Left lung (tissue), 10 donors: ENCODE measurements around the gene TMEM247. TPM values are rescaled to one million over a fixed set of nuclear protein-coding genes. Genes with fewer than 3 reads are reported as not detected.

Experiments used
- ATAC-seq: fragments of 200-7000 bp; cut with Tn5 transposase; one replicate; pipeline ENCODE4 v1.9.1; 2020; ENCODE audit warnings: moderate library complexity
- DNase-seq, 4 donors: peaks; one replicate each; pipeline ENCODE4 v3.0.0-alpha.2; 2013 to 2020
- H3K27ac ChIP-seq, 2 donors: fragments of 200-600 bp; sonication (generic) in 1 of 2; one replicate each; pipeline versions ENCODE4 v1.5.0 to v1.8.0; 2020 to 2021
- H3K27me3 ChIP-seq, 2 donors: fragments of 200-600 bp; sonication (generic) in 1 of 2; one replicate each; pipeline versions ENCODE4 v1.5.0 to v1.8.0; 2020 to 2021
- H3K36me3 ChIP-seq, 2 donors: fragments of 200-600 bp; sonication (generic) in 1 of 2; one replicate each; pipeline versions ENCODE4 v1.5.0 to v1.8.0; 2020 to 2021
- H3K4me1 ChIP-seq, 2 donors: fragments of 200-600 bp; one replicate each; pipeline ENCODE4 v1.8.0; 2021
- H3K4me3 ChIP-seq, 2 donors: fragments of 200-600 bp; sonication (generic) in 1 of 2; one replicate each; pipeline versions ENCODE4 v1.5.0 to v1.8.0; 2020 to 2021; ENCODE audit warnings: mild to moderate bottlenecking in 1 of 2
- H3K9me3 ChIP-seq, 2 donors: fragments of 200-600 bp; sonication (generic) in 1 of 2; one replicate each; pipeline versions ENCODE4 v1.5.0 to v1.8.0; 2020 to 2021
- intact Hi-C, 2 donors: fragments of 100-400 bp; cut with DNase I; formaldehyde crosslinking; loops; one replicate each; pipeline versions ENCODE4 v1.11.2 to v1.14.2; 2022
- polyA plus RNA-seq, 6 donors: library from polyadenylated mRNA; unstranded; fragments of 120-200 nt; gene quantifications; one replicate each; pipeline ENCODE4 v1.2.1, GENCODE V29; 2013; ENCODE audit not compliant: insufficient read length in 6 of 6
- total RNA-seq, 2 donors: library from RNA; stranded (reverse); fragmentation: NEBNext Ultra II Directional; extraction: Animal tissue kit (Norgen Biotek cat#: 25700); gene quantifications; one replicate each; pipeline ENCODE4 v1.2.1, GENCODE V29; 2021
- TF ChIP-seq, protein P1 (sequence below), 2 donors: fragments of 200-600 bp; sonication (generic) in 1 of 2; IDR thresholded peaks; one replicate each; pipeline versions ENCODE4 v1.5.0 to v1.8.0; 2021; ENCODE audit warnings: antibody characterized with exemption in 2 of 2
- donor health status: DM: no; HTN: yes; CAD: no.
- donor health status: DM: no; HTN: no; CAD: no.

TMEM247 gene
- total and polyA plus RNA-seq, 8 donors = not detected

DNA sequence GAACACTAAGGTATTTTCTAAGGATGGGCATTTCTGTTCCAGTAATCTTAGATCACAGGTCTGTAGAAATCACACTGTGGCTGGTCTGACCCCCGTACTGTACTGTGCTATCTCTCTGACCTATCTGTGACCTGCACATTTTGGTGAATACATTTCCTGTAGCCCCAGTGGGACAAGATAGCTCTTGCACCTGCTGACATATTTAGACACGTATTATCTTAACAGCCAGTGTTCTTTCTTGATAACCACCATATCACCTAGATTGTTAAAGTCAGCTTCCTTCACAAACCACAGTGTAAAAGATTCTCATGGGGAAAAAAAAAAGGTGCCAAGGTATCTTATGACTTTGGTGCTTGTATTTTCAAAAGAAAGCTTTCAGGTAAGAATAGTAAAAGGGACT, 39.8 kb upstream of the TMEM247 start:
- H3K4me1 ChIP-seq = no peaks in the 10 kb centered on the region
- intact Hi-C loops = no loop called here
- no peak overlapping the region for H3K27ac ChIP-seq
- TF ChIP-seq, protein P1, sequence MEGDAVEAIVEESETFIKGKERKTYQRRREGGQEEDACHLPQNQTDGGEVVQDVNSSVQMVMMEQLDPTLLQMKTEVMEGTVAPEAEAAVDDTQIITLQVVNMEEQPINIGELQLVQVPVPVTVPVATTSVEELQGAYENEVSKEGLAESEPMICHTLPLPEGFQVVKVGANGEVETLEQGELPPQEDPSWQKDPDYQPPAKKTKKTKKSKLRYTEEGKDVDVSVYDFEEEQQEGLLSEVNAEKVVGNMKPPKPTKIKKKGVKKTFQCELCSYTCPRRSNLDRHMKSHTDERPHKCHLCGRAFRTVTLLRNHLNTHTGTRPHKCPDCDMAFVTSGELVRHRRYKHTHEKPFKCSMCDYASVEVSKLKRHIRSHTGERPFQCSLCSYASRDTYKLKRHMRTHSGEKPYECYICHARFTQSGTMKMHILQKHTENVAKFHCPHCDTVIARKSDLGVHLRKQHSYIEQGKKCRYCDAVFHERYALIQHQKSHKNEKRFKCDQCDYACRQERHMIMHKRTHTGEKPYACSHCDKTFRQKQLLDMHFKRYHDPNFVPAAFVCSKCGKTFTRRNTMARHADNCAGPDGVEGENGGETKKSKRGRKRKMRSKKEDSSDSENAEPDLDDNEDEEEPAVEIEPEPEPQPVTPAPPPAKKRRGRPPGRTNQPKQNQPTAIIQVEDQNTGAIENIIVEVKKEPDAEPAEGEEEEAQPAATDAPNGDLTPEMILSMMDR (IDR thresholded peaks at IDR 0.05) = no peak
- no peak overlapping the region for H3K4me3 ChIP-seq
- no peaks in the 10 kb centered on the region for H3K36me3 ChIP-seq
- ATAC-seq = no peak
- H3K27me3 ChIP-seq = no peaks in the 10 kb centered on the region
- no peaks in the 10 kb centered on the region for H3K9me3 ChIP-seq
- DNase-seq = no peak

DNA sequence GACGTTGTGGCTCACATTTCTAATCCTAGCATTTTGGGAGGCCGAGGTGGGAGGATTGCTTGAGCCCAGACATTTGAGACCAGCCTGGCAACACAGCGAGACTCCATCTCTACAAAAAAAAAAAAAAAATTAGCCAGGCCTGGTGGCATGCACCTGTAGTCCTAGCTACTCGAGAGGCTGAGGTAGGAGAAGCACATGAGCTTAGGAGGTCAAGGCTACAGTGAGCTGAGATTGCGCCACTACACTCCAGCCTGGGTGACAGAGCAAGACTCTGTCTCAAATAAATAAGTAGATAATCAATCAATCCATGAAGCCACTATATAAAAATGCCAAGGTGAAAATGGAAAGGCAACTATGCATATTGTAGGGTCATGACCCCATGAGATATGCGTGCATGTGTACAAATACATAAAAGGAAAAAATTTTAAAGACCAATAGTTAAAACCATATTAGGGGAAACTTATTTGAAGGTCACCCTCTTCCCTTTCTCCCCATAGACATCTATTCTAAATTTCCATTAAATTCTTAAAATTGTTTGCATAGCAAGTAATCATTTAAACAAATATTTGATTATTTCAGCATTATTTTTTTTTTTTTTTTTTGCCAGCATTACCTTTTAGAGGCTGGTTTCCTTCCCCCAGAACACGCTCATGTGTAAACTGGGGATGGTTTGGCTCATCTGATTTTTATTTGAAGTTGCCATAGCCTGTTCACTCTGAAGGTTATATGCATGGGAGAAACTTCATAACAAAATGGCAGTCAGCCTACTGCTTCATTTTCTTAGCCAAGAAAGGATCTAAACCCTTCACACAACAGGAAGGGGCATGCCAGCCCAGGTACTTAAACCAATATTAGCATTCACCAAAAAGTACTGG, 37.3 kb upstream of the TMEM247 start:
- H3K9me3 ChIP-seq = peaks cover 0 to 8% of the 10 kb centered on the region in 2 donors
- no peaks in the 10 kb centered on the region for H3K27me3 ChIP-seq
- no peak for DNase-seq
- intact Hi-C loops = no loop called here
- TF ChIP-seq, protein P1 (IDR thresholded peaks at IDR 0.05) = no peak
- no peak overlapping the region for H3K27ac ChIP-seq
- H3K4me1 ChIP-seq = no peaks in the 10 kb centered on the region
- no peak for ATAC-seq
- no peaks in the 10 kb centered on the region for H3K36me3 ChIP-seq
- H3K4me3 ChIP-seq = no peak overlapping the region

DNA sequence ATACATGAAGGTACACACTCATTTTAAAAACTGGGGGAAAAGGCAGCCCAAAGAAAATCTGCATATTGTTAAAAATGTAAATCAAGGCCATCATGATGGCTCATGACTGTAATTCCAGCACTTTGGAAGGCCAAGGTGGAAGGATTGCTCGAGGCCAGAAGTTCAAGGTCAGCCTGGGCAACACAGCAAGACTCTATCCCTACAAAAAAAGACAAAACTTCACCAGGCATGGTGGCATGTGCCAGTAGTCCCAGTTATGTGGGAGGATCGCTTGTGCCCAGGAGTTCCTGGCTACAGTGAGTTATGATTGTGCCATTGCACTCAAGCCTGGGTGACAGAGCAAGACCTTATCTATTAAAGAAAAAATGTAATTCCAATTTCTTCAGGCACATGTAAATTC, 34.6 kb upstream of the TMEM247 start:
- ATAC-seq (no peak), DNase-seq (no peak)
- TF ChIP-seq, protein P1 (IDR thresholded peaks at IDR 0.05) = no peak
- no peak overlapping the region for H3K27ac ChIP-seq
- H3K4me1 ChIP-seq = no peaks in the 10 kb centered on the region
- intact Hi-C loops = no loop called here
- peaks cover 0 to 8% of the 10 kb centered on the region in 2 donors for H3K9me3 ChIP-seq
- H3K36me3 ChIP-seq = no peaks in the 10 kb centered on the region
- no peaks in the 10 kb centered on the region for H3K27me3 ChIP-seq
- H3K4me3 ChIP-seq = no peak overlapping the region

DNA sequence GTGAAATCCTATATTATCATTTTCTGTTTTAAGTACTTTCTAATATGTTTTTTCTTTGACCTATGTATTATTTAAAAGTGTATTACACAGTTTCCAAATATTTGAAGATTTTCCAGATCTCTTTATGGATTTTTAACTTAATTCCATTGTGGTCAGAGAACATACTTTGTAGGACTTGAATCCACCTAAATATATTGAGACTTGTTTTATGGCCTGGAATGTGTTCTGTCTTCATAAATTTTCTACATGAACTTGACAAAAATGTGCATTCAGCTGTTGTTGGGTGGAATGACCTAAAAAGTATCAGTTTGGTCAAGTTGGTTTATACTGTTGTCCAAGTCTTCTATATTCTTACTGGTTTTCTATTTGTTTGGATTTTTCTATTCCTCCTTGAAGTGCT, 33.8 kb upstream of the TMEM247 start:
- H3K9me3 ChIP-seq = peaks cover 0 to 8% of the 10 kb centered on the region in 2 donors
- TF ChIP-seq, protein P1 (IDR thresholded peaks at IDR 0.05) = no peak
- intact Hi-C loops = no loop called here
- no peaks in the 10 kb centered on the region for H3K36me3 ChIP-seq
- no peaks in the 10 kb centered on the region for H3K4me1 ChIP-seq
- H3K27me3 ChIP-seq = no peaks in the 10 kb centered on the region
- H3K4me3 ChIP-seq = no peak overlapping the region
- no peak for DNase-seq
- ATAC-seq = no peak
- H3K27ac ChIP-seq = no peak overlapping the region

DNA sequence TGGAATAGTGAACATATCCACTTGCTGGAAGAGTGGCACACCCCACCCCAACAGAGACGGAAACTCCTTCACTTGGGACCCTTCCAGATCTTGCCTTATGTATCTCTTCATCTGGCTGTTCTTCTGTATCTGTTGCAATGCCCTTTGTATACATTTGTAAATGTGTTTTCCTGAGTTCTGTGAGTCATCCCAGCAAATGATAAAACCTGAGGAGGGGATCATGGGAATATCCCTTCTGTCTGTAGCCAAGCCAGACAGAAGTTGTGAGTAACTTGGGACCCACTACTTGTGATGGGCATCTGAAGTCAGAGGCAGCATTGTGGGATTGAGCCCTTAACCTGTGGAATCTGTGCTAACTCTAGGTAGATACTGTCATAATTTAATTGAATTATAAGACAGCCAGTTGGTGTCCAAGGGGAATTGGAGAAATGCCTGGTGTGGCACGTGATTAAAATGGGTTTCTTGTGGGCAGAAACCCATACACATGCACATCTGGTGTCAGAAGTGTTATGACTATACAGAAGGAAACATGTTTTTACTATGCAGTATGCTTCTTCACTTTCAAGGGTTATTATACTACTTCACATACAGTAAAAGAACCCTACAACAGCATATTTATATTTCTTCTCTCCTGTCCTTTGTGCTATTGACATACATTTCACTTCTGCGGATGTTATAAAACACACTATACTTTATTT, 32.3 kb upstream of the TMEM247 start:
- DNase-seq = no peak
- TF ChIP-seq, protein P1 (IDR thresholded peaks at IDR 0.05) = no peak
- Histone ChIP-seq H3K9me3 (peaks cover 0 to 8% of the 10 kb centered on the region in 2 donors), H3K36me3 (no peaks in the 10 kb centered on the region), H3K27ac (no peak overlapping the region), H3K4me1 (no peaks in the 10 kb centered on the region), H3K4me3 (no peak overlapping the region), H3K27me3 (no peaks in the 10 kb centered on the region)
- ATAC-seq = no peak
- intact Hi-C loops = no loop called here
